ENCODE measurements around the gene CFAP54. TPM values are rescaled to one million over a fixed set of nuclear protein-coding genes. Genes with fewer than 3 reads are reported as not detected.

Gene CFAP54
- total RNA-seq, 1 donor: 0.21 TPM

GRCh38 chr12:96516472-96517430, 27.4 kb downstream of the CFAP54 start:
- Histone ChIP-seq H3K9me3 (ENCODE audit: low read depth, low read length) (no peaks in the 10 kb centered on the region), H3K4me3 (ENCODE audit: low read length) (no peak overlapping the region), H3K27me3 (ENCODE audit: insufficient read depth, low read length) (no peaks in the 10 kb centered on the region), H3K4me1 (ENCODE audit: insufficient read depth, low read length) (no peaks in the 10 kb centered on the region)

DNA sequence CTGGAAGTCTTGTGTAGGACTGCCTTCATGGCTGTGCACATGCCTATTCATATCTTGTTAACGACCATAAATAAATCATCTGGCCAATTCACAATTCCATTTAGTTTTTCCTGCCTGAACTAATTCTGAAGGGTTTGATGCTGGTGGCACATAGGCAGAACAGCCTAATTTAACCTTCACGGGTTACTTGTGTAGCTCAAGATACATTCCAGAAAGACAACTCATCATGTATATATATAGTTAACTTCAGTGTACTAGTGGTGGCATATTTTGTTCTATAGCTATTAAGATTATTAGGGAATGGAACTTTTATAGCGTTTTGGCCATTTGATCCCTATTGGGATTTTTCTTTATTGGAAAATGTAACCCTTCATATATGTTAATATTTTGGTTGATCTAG, 31.4 kb downstream of the CFAP54 start:
- no peaks in the 10 kb centered on the region for H3K27me3 ChIP-seq (ENCODE audit: insufficient read depth, low read length)
- H3K4me1 ChIP-seq (ENCODE audit: insufficient read depth, low read length): no peaks in the 10 kb centered on the region
- no peak overlapping the region for H3K4me3 ChIP-seq (ENCODE audit: low read length)
- H3K9me3 ChIP-seq (ENCODE audit: low read depth, low read length): no peaks in the 10 kb centered on the region

DNA sequence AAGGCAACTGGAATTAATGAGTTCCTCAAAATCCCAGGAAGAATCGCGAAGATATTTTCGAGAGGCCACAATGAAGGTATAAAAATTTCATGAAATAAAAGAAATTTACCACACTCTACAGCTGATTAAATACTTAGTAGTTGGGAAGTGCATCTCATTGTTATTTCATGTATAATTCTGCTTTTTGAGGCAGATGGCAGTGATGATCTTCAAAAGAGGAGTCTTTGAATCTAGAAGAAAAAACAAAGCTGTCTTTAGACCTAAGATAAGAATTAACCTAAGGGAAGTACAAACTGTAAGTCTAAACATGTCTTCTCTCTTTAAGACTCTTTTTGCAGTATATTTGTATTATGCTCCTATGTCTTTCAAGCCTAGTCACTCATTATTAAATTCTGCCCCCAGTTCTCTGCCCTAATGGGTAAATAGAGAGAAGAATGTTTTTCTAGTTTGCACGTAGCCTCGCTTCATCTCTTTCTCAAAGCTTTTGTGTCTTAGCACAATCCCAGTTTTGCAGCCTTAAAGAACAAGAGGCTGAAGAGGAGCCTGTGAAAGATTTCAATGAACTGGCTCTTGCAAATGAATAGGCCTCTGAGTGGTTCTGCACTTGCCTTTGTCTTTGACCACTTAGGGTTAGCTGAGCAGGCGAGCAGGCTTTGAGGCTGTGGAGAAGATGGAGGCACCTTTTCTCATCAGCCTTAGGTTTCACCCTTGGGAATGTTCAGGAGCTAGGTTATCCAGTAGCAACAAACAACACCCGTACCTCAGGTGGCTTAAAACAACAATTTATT, 32.7 kb downstream of the CFAP54 start:
- Histone ChIP-seq H3K4me3 (ENCODE audit: low read length) (no peak overlapping the region), H3K9me3 (ENCODE audit: low read depth, low read length) (no peaks in the 10 kb centered on the region), H3K4me1 (ENCODE audit: insufficient read depth, low read length) (no peaks in the 10 kb centered on the region), H3K27me3 (ENCODE audit: insufficient read depth, low read length) (no peaks in the 10 kb centered on the region)

DNA sequence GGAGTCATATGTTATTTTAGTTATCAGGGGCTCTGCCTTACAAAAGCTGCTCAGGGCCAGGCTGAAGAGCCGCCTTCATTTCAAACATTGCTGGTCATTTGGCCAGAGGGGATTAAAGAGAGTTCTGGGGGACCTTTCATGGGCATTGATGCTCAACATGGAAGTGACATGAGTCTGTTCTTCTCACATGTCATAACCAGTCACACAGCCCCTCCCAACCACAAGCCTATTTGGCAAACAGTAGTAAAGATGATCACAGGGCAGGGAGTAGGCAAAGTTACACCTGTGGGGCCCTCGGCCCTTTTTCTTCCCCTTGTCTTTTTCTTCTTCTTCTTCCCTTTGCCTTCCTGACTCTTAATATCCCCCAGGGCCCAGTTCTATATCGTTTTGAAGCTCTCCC, 33.3 kb downstream of the CFAP54 start:
- Histone ChIP-seq H3K9me3 (ENCODE audit: low read depth, low read length) (no peaks in the 10 kb centered on the region), H3K4me1 (ENCODE audit: insufficient read depth, low read length) (no peaks in the 10 kb centered on the region), H3K27me3 (ENCODE audit: insufficient read depth, low read length) (no peaks in the 10 kb centered on the region), H3K4me3 (ENCODE audit: low read length) (no peak overlapping the region)

DNA sequence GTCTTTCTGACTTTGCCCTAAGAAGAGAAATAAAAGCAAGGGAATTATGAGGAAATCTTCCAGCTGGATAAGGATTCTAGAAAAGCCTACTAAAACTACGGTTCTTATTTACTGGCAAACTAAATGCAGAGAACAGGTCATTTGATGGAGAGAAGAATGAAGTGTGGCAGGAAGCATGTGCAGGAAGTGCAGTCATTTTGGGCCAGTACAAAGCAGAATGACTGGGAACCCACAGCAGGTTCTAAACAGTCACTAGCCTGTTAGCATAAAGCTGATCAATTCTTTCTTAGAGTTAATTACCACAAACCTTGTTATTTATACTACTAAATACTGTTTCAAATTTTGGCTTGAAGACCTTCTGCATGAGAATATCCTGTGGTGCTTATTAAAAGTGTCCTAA, 36.7 kb downstream of the CFAP54 start:
- Histone ChIP-seq H3K9me3 (ENCODE audit: low read depth, low read length) (no peaks in the 10 kb centered on the region), H3K27me3 (ENCODE audit: insufficient read depth, low read length) (no peaks in the 10 kb centered on the region), H3K4me1 (ENCODE audit: insufficient read depth, low read length) (no peaks in the 10 kb centered on the region), H3K4me3 (ENCODE audit: low read length) (no peak overlapping the region)

- Histone ChIP-seq H3K4me3 (ENCODE audit: low read length) (no peak overlapping the region), H3K9me3 (ENCODE audit: low read depth, low read length) (no peaks in the 10 kb centered on the region), H3K4me1 (ENCODE audit: insufficient read depth, low read length) (no peaks in the 10 kb centered on the region), H3K27me3 (ENCODE audit: insufficient read depth, low read length) (no peaks in the 10 kb centered on the region)
Observed at GRCh38 chr12:96529912-96530311, 40.5 kb downstream of the CFAP54 start.

DNA sequence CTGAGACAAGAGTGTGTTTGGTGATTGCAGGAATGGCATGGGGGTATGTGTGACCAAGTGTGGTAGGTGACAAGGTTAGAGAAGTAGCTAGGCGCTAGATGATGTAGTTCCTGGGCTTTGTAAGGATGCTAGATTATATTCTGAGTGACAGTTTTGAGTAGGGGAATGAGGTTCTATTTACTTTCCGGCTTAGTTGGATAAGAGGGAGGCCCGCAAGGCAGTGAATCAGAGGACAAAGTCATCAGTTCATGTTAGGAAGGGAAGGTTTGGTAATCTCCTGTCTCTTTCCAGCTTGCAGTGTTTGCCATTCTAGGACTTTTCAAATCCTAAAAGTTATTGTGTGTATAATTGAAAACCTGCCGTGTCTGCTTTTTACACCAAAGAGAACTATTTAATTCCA, 45.0 kb downstream of the CFAP54 start:
- H3K9me3 ChIP-seq (ENCODE audit: low read depth, low read length): no peaks in the 10 kb centered on the region
- no peak overlapping the region for H3K4me3 ChIP-seq (ENCODE audit: low read length)
- H3K27me3 ChIP-seq (ENCODE audit: insufficient read depth, low read length): no peaks in the 10 kb centered on the region
- no peaks in the 10 kb centered on the region for H3K4me1 ChIP-seq (ENCODE audit: insufficient read depth, low read length)

DNA sequence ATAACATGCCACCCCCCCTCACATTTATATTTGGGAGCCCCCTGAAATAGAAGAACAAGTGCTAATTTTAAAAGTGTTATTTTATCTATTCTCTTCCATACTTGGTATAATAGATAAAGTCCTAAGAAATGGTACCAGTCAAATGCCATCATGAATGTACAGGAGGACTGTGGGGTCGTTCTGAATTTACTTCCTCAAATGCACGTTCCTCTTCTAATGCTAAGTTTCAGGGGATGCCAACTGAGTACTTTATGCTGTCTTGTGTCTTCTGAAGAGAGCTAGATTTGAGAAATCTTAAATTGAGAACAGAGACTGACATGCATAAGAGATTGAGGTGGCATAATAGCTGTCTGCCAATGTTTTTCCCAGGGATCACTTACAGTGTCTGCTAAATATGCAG, 59.0 kb downstream of the CFAP54 start:
- no peak overlapping the region for H3K4me3 ChIP-seq (ENCODE audit: low read length)
- no peaks in the 10 kb centered on the region for H3K27me3 ChIP-seq (ENCODE audit: insufficient read depth, low read length)
- no peaks in the 10 kb centered on the region for H3K9me3 ChIP-seq (ENCODE audit: low read depth, low read length)
- H3K4me1 ChIP-seq (ENCODE audit: insufficient read depth, low read length): no peaks in the 10 kb centered on the region

GRCh38 chr12:96549341-96549740, 60.0 kb downstream of the CFAP54 start:
- no peaks in the 10 kb centered on the region for H3K4me1 ChIP-seq (ENCODE audit: insufficient read depth, low read length)
- H3K9me3 ChIP-seq (ENCODE audit: low read depth, low read length): no peaks in the 10 kb centered on the region
- no peak overlapping the region for H3K4me3 ChIP-seq (ENCODE audit: low read length)
- H3K27me3 ChIP-seq (ENCODE audit: insufficient read depth, low read length): no peaks in the 10 kb centered on the region

GRCh38 chr12:96570579-96570978, 81.2 kb downstream of the CFAP54 start:
- H3K9me3 ChIP-seq (ENCODE audit: low read depth, low read length): no peaks in the 10 kb centered on the region
- no peak overlapping the region for H3K4me3 ChIP-seq (ENCODE audit: low read length)
- no peaks in the 10 kb centered on the region for H3K4me1 ChIP-seq (ENCODE audit: insufficient read depth, low read length)
- peaks cover 3% of the 10 kb centered on the region for H3K27me3 ChIP-seq (ENCODE audit: insufficient read depth, low read length)

- Histone ChIP-seq H3K4me1 (ENCODE audit: insufficient read depth, low read length) (no peaks in the 10 kb centered on the region), H3K9me3 (ENCODE audit: low read depth, low read length) (no peaks in the 10 kb centered on the region), H3K4me3 (ENCODE audit: low read length) (no peak overlapping the region), H3K27me3 (ENCODE audit: insufficient read depth, low read length) (peaks cover 3% of the 10 kb centered on the region)
Observed at GRCh38 chr12:96571101-96571862, 81.9 kb downstream of the CFAP54 start.

DNA sequence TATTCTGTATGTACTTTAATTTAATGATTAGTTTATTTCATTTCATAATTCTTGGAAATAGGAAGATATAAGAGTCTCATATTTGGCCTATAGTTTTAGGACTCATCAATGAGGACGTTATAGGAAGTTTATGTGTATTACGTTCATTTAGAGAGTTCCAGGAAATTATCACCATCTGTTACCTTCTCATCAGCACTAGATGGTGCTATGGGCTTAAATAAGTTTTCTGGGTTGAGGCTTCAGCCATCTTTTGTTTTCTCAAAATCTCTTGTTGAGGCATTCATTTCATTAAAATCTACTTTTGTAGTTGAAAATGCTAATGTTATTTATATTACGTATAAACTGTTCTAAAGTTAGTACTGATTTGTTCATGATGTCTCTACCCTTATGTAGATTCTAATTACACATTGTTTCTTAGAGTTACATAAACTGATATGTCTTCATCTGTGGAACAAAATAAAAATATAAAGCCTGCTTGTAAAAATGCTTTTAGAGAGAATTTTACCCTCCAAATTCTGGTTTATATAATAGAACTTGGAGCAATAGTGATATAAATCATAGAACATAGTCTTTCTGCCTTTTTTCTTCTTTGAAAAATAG, 89.2 kb downstream of the CFAP54 start:
- no peaks in the 10 kb centered on the region for H3K27me3 ChIP-seq (ENCODE audit: insufficient read depth, low read length)
- H3K9me3 ChIP-seq (ENCODE audit: low read depth, low read length): no peaks in the 10 kb centered on the region
- H3K4me1 ChIP-seq (ENCODE audit: insufficient read depth, low read length): no peaks in the 10 kb centered on the region
- H3K4me3 ChIP-seq (ENCODE audit: low read length): no peak overlapping the region

GRCh38 chr12:96585977-96586376, 96.6 kb downstream of the CFAP54 start:
- Histone ChIP-seq H3K9me3 (ENCODE audit: low read depth, low read length) (no peaks in the 10 kb centered on the region), H3K27me3 (ENCODE audit: insufficient read depth, low read length) (no peaks in the 10 kb centered on the region), H3K4me3 (ENCODE audit: low read length) (no peak overlapping the region), H3K4me1 (ENCODE audit: insufficient read depth, low read length) (no peaks in the 10 kb centered on the region)

DNA sequence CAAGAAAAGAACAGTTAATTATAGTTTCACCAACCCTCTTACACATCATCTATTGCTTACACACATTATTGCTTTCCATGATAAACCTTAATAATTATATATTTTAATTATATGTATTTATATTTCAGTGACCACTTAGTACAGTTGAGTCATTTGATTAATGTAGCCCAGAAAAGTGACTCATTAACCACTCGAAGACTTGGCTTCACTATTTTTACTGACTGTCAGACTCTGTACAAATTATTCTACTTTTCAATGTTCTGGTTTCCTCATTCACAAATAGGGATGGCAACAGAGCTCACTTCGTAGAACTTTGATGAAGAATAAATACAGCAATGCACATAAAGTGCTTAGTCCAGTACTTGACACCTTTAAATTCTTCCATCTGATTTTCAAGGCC, 98.3 kb downstream of the CFAP54 start:
- Histone ChIP-seq H3K4me3 (ENCODE audit: low read length) (no peak overlapping the region), H3K27me3 (ENCODE audit: insufficient read depth, low read length) (no peaks in the 10 kb centered on the region), H3K4me1 (ENCODE audit: insufficient read depth, low read length) (no peaks in the 10 kb centered on the region), H3K9me3 (ENCODE audit: low read depth, low read length) (no peaks in the 10 kb centered on the region)

Data from mononuclear cell (primary cell).